GM12875 (cell line): ENCODE results near the gene TM4SF20.

Source experiments
- H3K4me3 ChIP-seq: one replicate; pipeline ENCODE4 v1.5.1; 2011; ENCODE audit warnings: low read depth, low read length, control low read depth
- CTCF ChIP-seq: IDR thresholded peaks from 2 replicates; pipeline ENCODE4 v1.5.1; 2011; ENCODE audit warnings: low read depth, mild to moderate bottlenecking, control low read depth, inconsistent platforms, low read length, moderate library complexity, borderline replicate concordance; ENCODE audit not compliant: insufficient read depth

Gene TM4SF20

GRCh38 chr2:227379095-227379494, at the start of gene TM4SF20:
Gene TM4SF20 (minus strand): TSS chr2:227379306. CDS start chr2:227379268, 38 bp downstream.
- TF ChIP-seq CTCF: no peak
- no peak within 1 kb of the TSS for H3K4me3 ChIP-seq

- H3K4me3 ChIP-seq: no peak overlapping the region
Measured at GRCh38 chr2:227428731-227429285, 49.7 kb upstream of the TM4SF20 start.

GRCh38 chr2:227423656-227424499, 44.8 kb upstream of the TM4SF20 start:
- no peak for TF ChIP-seq CTCF
- H3K4me3 ChIP-seq: no peak overlapping the region

More at GRCh38 chr2:227428731-227429285, 49.7 kb upstream of the TM4SF20 start:
- TF ChIP-seq CTCF: no peak

- TF ChIP-seq CTCF: no peak
- H3K4me3 ChIP-seq: no peak overlapping the region
Measured at GRCh38 chr2:227420087-227421052, 41.3 kb upstream of the TM4SF20 start.

- no peak for TF ChIP-seq CTCF
- H3K4me3 ChIP-seq: no peak overlapping the region
Measured at GRCh38 chr2:227416701-227417100, 37.6 kb upstream of the TM4SF20 start.

GRCh38 chr2:227415538-227416424, 36.7 kb upstream of the TM4SF20 start:
- no peak for TF ChIP-seq CTCF
- H3K4me3 ChIP-seq: no peak overlapping the region
